ENCODE data around the gene MET. TPM values are rescaled to one million over a fixed set of nuclear protein-coding genes. Genes with fewer than 3 reads are reported as not detected.
"Not testable (repeated sequence)": the region's sequence is repeated elsewhere in the genome, so short reads cannot be mapped to it uniquely, and the experiment has no call there.

MET gene
- total RNA-seq, 4 donors from 2014 or later: 15.9 to 36.8 (median 28.7) TPM

GRCh38 chr7:116811768-116812167 is 139.8 kb downstream of the MET start:
- in situ Hi-C loops (cut with MboI; ENCODE audit: low sequenced_read_pairs in 4 of 4): loop anchor here (5.0 to 25.0 kb wide), 5 partner anchors 144 to 649 kb away; no protein-coding TSS in a partner anchor
- ATAC-seq: no peak

GRCh38 chr7:116812860-116813259 is 140.9 kb downstream of the MET start:
- DNase-seq (no peak), ATAC-seq (no peak)
- peaks cover 0 to 7% of the 10 kb centered on the region in 2 donors for H3K4me1 ChIP-seq
- no peak overlapping the region for H3K27ac ChIP-seq
- intact Hi-C loops (cut with DNase I; ENCODE audit: low total_unique reads) (no loop called here), in situ Hi-C loops (cut with MboI; ENCODE audit: low sequenced_read_pairs in 4 of 4) (loop anchor here (5.0 to 25.0 kb wide), 5 partner anchors 146 to 651 kb away; no protein-coding TSS in a partner anchor)
- no peak overlapping the region for H3K4me3 ChIP-seq
- TF ChIP-seq CTCF (IDR thresholded peaks at IDR 0.05 in 4 of 5, conservative IDR thresholded peaks at IDR 0.05 in 1 of 5): no peak
- no peak for TF ChIP-seq POLR2A (IDR thresholded peaks at IDR 0.05)
- H3K36me3 ChIP-seq: no peaks in the 10 kb centered on the region
- H3K27me3 ChIP-seq: no peaks in the 10 kb centered on the region
- H3K9me3 ChIP-seq: no peaks in the 10 kb centered on the region

More at GRCh38 chr7:116811768-116812167, 139.8 kb downstream of the MET start:
- intact Hi-C loops (cut with DNase I; ENCODE audit: low total_unique reads): loop anchor here (2.0 kb wide), 1 partner anchor 51 kb away; the partner anchor contains the start of gene CAPZA2
- H3K9me3 ChIP-seq: no peaks in the 10 kb centered on the region
- no peak for TF ChIP-seq CTCF (IDR thresholded peaks at IDR 0.05 in 4 of 5, conservative IDR thresholded peaks at IDR 0.05 in 1 of 5)
- TF ChIP-seq POLR2A (IDR thresholded peaks at IDR 0.05): no peak
- H3K27me3 ChIP-seq: no peaks in the 10 kb centered on the region
- no peak for DNase-seq
- H3K27ac ChIP-seq: no peak overlapping the region
- peaks cover 0 to 7% of the 10 kb centered on the region in 2 donors for H3K4me1 ChIP-seq
- H3K36me3 ChIP-seq: no peaks in the 10 kb centered on the region
- H3K4me3 ChIP-seq: no peak overlapping the region

GRCh38 chr7:116813371-116813770 is 141.4 kb downstream of the MET start:
- H3K4me1 ChIP-seq; H3K9me3 ChIP-seq; ATAC-seq; H3K27ac ChIP-seq; intact Hi-C loops (cut with DNase I; ENCODE audit: low total_unique reads); H3K27me3 ChIP-seq; H3K36me3 ChIP-seq; DNase-seq; H3K4me3 ChIP-seq: not testable (repeated sequence)
- in situ Hi-C loops (cut with MboI; ENCODE audit: low sequenced_read_pairs in 4 of 4): loop anchor here (5.0 to 25.0 kb wide), 5 partner anchors 146 to 651 kb away; no protein-coding TSS in a partner anchor

GRCh38 chr7:116815041-116815440 is 143.0 kb downstream of the MET start:
- no peak for DNase-seq
- intact Hi-C loops (cut with DNase I; ENCODE audit: low total_unique reads): no loop called here
- Histone ChIP-seq H3K36me3 (no peaks in the 10 kb centered on the region), H3K27ac (no peak overlapping the region), H3K4me1 (peaks cover 0 to 7% of the 10 kb centered on the region in 2 donors), H3K4me3 (no peak overlapping the region), H3K9me3 (no peaks in the 10 kb centered on the region), H3K27me3 (no peaks in the 10 kb centered on the region)
- in situ Hi-C loops (cut with MboI; ENCODE audit: low sequenced_read_pairs in 4 of 4): loop anchor here (10.0 to 25.0 kb wide), 2 partner anchors 550 to 653 kb away; no protein-coding TSS in a partner anchor
- no peak for ATAC-seq
- no peak for TF ChIP-seq CTCF (IDR thresholded peaks at IDR 0.05 in 4 of 5, conservative IDR thresholded peaks at IDR 0.05 in 1 of 5)
- TF ChIP-seq POLR2A (IDR thresholded peaks at IDR 0.05): no peak

- in situ Hi-C loops (cut with MboI; ENCODE audit: low sequenced_read_pairs in 4 of 4) (loop anchor here in 3 of 4 donors (25.0 kb wide), 1 partner anchor 658 kb away; no protein-coding TSS in a partner anchor), intact Hi-C loops (cut with DNase I; ENCODE audit: low total_unique reads) (no loop called here)
- no peak for DNase-seq
Measured at GRCh38 chr7:116820149-116820548, 148.2 kb downstream of the MET start.

GRCh38 chr7:116821647-116822046 is 149.7 kb downstream of the MET start:
- intact Hi-C loops (cut with DNase I; ENCODE audit: low total_unique reads); H3K27ac ChIP-seq; H3K4me1 ChIP-seq; H3K9me3 ChIP-seq; H3K4me3 ChIP-seq; DNase-seq; H3K36me3 ChIP-seq; H3K27me3 ChIP-seq; ATAC-seq: not testable (repeated sequence)
- in situ Hi-C loops (cut with MboI; ENCODE audit: low sequenced_read_pairs in 4 of 4): loop anchor here in 3 of 4 donors (25.0 kb wide), 1 partner anchor 659 kb away; no protein-coding TSS in a partner anchor

More at GRCh38 chr7:116820149-116820548, 148.2 kb downstream of the MET start:
- H3K27ac ChIP-seq: no peak overlapping the region
- H3K4me1 ChIP-seq: no peaks in the 10 kb centered on the region
- no peak for ATAC-seq
- TF ChIP-seq POLR2A (IDR thresholded peaks at IDR 0.05) (no peak), CTCF (IDR thresholded peaks at IDR 0.05 in 4 of 5, conservative IDR thresholded peaks at IDR 0.05 in 1 of 5) (no peak)
- no peaks in the 10 kb centered on the region for H3K27me3 ChIP-seq
- no peaks in the 10 kb centered on the region for H3K36me3 ChIP-seq
- H3K9me3 ChIP-seq: peaks cover 0 to 4% (median 0%) of the 10 kb centered on the region in 3 donors
- H3K4me3 ChIP-seq: no peak overlapping the region

Data from gastrocnemius medialis (tissue), 4 donors.